ENCODE results near the gene NPDC1.

DNA sequence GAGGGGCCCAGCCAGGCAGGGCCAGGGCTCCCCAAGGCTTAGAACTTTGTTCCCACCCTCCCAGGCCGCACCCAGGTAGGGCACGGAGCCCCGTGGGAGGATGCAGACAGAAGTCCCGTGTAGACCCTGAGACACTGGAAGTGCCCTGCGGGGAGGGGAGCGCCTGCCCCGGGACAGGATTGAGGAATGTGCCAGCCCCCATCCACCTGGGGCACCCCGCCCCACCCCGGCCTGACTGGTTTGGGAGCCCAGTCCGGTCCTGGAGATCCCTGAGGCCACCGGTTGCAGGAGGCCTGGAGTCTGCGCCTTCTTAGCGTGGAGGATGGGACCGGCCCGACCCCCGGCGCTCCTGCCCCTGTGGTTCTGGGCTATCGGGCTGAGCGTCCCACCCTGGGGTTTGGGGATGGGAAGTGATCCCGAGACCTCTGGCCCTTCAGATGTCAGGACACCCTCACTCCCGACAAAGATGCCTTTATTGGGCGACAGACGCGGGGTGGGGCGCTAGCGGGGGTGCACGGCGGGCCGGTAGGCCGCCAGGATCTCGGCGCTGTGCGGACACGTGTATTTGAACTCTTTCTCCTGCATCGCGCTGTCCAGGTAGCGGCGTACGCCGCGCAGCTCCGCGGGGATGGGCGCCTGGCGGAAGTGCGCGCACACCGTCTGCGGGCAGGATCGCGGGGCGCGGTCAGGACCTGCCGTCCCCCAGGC lies 51.6 kb downstream of the NPDC1 start:
- TF ChIP-seq POLR2AphosphoS5 (IDR thresholded peaks at IDR 0.05; ENCODE audit: low read depth, low read length), result no peak
- TF ChIP-seq POLR2A (IDR thresholded peaks at IDR 0.05; ENCODE audit: low read depth, low read length), result no peak
- TF ChIP-seq TAF1 (IDR thresholded peaks at IDR 0.05; ENCODE audit: low read depth, low read length), result no peak
